Hepatocyte (in vitro differentiated cells): ENCODE measurements around the gene TSPEAR. TPM values are rescaled to one million over a fixed set of nuclear protein-coding genes. Genes with fewer than 3 reads are reported as not detected.

Experiments
- DNase-seq: peaks from one replicate; pipeline ENCODE4 v3.0.0-alpha.2; 2016; ENCODE audit warnings: low spot score
- H2AFZ ChIP-seq: fragments of 200-600 bp; sonication (generic); 2 replicates; pipeline ENCODE4 v1.6.0; 2016; ENCODE audit warnings: antibody characterized with exemption, mild to moderate bottlenecking
- H3K27ac ChIP-seq: fragments of 200-600 bp; sonication (generic); 2 replicates; pipeline ENCODE4 v1.5.1; 2016; ENCODE audit warnings: mild to moderate bottlenecking
- H3K27me3 ChIP-seq: fragments of 200-600 bp; sonication (generic); 2 replicates; pipeline ENCODE4 v1.6.1; 2016
- H3K36me3 ChIP-seq: fragments of 200-600 bp; sonication (generic); replicated peaks from 2 replicates; pipeline ENCODE4 v1.5.1; 2016; ENCODE audit warnings: low read depth; ENCODE audit not compliant: insufficient read depth
- H3K4me1 ChIP-seq: fragments of 200-600 bp; sonication (generic); 2 replicates; pipeline ENCODE4 v1.5.1; 2016; ENCODE audit warnings: mild to moderate bottlenecking, moderate library complexity; ENCODE audit not compliant: insufficient read depth
- H3K4me2 ChIP-seq: fragments of 200-600 bp; sonication (generic); 2 replicates; pipeline ENCODE4 v1.6.0; 2016
- H3K4me3 ChIP-seq: fragments of 200-600 bp; sonication (generic); 2 replicates; pipeline ENCODE4 v1.5.1; 2016; ENCODE audit warnings: mild to moderate bottlenecking
- H3K79me2 ChIP-seq: fragments of 200-600 bp; sonication (generic); 2 replicates; pipeline ENCODE4 v1.6.0; 2017; ENCODE audit warnings: mild to moderate bottlenecking
- H3K9me2 ChIP-seq: fragments of 200-600 bp; sonication (generic); replicated peaks from 2 replicates; pipeline ENCODE4 v1.6.0; 2017; ENCODE audit warnings: mild to moderate bottlenecking; ENCODE audit not compliant: insufficient read depth
- H3K9me3 ChIP-seq: fragments of 200-600 bp; sonication (generic); 2 replicates; pipeline ENCODE4 v1.5.1; 2016; ENCODE audit warnings: low read depth, mild to moderate bottlenecking
- H4K20me1 ChIP-seq: fragments of 200-600 bp; sonication (generic); 2 replicates; pipeline ENCODE4 v1.6.0; 2016; ENCODE audit warnings: mild to moderate bottlenecking; ENCODE audit not compliant: insufficient read depth, poor library complexity, severe bottlenecking
- EZH2 ChIP-seq: fragments of 200-600 bp; sonication (generic); IDR thresholded peaks from 2 replicates; pipeline ENCODE4 v1.6.1; 2016; ENCODE audit warnings: antibody characterized with exemption, mild to moderate bottlenecking, borderline replicate concordance
- EZH2phosphoT487 ChIP-seq: fragments of 200-600 bp; sonication (generic); IDR thresholded peaks from one replicate; pipeline ENCODE4 v1.6.1; 2018; ENCODE audit warnings: antibody characterized with exemption, mild to moderate bottlenecking, low read depth, moderate library complexity; ENCODE audit not compliant: unreplicated experiment, severe bottlenecking
- WGBS: methylation state at CpG from one replicate; pipeline ENCODE4 v1.1.6; 2016; ENCODE audit warnings: low lambda C conversion rate; ENCODE audit errors: missing lambda C conversion rate; 5-methylcytosine and 5-hydroxymethylcytosine counted together
- polyA plus RNA-seq: library from polyadenylated mRNA; unstranded; fragments of >200 nt; fragmentation: Nextera tagmentation; extraction: Ambion mirVana; gene quantifications from 2 replicates; pipeline ENCODE4 v1.2.1, GENCODE V29; 2016
- total RNA-seq: library from RNA; depleted of rRNA; stranded (reverse); fragments of >200 nt; gene quantifications from 2 replicates; pipeline ENCODE4 v1.2.3, GENCODE V29; 2014
- TF ChIP-seq, protein P1 (sequence below): fragments of 200-600 bp; sonication (generic); IDR thresholded peaks from 2 replicates; pipeline ENCODE4 v1.5.1; 2016; ENCODE audit warnings: antibody characterized with exemption, mild to moderate bottlenecking; ENCODE audit not compliant: poor library complexity

TSPEAR gene
- total and polyA plus RNA-seq, 2 experiments from 2014 or later = 0.35 TPM; not detected in 1

DNA sequence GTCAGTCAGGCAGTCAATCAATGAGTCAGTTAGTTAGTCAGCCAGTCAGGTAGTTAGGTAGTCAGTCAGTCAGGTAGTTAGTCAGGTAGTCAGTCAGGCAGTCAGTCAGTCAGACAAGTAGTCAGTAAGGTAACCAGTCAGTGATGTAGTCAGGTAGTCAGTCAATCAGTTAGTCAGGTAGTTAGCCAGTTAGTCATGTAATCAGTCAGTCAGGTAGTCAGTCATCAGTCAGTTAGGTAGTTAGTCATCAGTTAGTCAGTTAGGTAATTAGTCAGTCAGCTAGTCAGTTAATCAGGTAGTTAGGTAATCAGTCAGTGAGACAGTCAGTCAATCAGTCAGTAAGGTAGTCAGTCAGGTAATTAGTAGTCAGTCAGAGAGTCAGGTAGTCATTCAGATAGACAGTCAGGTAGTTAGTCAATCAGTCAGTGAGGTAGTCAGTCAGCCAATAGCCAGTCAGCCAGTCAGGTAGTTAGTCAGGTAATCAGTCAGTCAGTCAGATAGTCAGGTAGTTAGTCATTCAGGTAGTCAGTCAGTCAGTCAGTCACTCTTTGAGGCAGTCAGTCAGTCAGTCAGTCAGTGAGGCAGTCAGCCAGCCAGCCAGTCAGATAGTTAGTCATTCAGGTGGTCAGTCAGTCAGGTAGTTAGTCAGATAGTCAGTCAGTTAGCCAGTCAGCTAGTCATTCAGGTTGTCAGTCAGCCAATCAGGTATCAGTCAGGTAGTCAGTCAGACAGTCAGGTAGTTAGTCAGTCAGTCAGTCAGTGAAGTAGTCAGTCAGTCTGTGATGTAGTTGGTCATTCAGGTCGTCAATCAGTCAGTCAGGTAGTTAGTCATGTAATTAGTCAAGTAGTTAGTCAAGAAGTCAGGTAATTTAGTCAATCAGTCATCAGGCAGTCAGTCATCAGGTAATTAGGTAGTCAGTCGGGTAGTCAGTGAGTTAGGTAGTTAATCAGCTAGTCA, 186.7 kb downstream of the TSPEAR start:
- no peak overlapping the region for H2AFZ ChIP-seq
- H3K4me2 ChIP-seq = no peak overlapping the region
- no peaks in the 10 kb centered on the region for H3K36me3 ChIP-seq
- no peaks in the 10 kb centered on the region for H4K20me1 ChIP-seq
- no peaks in the 10 kb centered on the region for H3K27me3 ChIP-seq
- 76% methylated on average over 2 of the region's 2 CpGs for WGBS
- H3K9me2 ChIP-seq = no peaks in the 10 kb centered on the region
- H3K4me1 ChIP-seq = no peaks in the 10 kb centered on the region
- DNase-seq = no peak
- H3K9me3 ChIP-seq = no peaks in the 10 kb centered on the region
- no peaks in the 10 kb centered on the region for H3K79me2 ChIP-seq
- H3K4me3 ChIP-seq = no peak overlapping the region
- TF ChIP-seq, protein P1, sequence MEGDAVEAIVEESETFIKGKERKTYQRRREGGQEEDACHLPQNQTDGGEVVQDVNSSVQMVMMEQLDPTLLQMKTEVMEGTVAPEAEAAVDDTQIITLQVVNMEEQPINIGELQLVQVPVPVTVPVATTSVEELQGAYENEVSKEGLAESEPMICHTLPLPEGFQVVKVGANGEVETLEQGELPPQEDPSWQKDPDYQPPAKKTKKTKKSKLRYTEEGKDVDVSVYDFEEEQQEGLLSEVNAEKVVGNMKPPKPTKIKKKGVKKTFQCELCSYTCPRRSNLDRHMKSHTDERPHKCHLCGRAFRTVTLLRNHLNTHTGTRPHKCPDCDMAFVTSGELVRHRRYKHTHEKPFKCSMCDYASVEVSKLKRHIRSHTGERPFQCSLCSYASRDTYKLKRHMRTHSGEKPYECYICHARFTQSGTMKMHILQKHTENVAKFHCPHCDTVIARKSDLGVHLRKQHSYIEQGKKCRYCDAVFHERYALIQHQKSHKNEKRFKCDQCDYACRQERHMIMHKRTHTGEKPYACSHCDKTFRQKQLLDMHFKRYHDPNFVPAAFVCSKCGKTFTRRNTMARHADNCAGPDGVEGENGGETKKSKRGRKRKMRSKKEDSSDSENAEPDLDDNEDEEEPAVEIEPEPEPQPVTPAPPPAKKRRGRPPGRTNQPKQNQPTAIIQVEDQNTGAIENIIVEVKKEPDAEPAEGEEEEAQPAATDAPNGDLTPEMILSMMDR = no peak
- TF ChIP-seq EZH2 (no peak), EZH2phosphoT487 (no peak)
- H3K27ac ChIP-seq = no peak overlapping the region

DNA sequence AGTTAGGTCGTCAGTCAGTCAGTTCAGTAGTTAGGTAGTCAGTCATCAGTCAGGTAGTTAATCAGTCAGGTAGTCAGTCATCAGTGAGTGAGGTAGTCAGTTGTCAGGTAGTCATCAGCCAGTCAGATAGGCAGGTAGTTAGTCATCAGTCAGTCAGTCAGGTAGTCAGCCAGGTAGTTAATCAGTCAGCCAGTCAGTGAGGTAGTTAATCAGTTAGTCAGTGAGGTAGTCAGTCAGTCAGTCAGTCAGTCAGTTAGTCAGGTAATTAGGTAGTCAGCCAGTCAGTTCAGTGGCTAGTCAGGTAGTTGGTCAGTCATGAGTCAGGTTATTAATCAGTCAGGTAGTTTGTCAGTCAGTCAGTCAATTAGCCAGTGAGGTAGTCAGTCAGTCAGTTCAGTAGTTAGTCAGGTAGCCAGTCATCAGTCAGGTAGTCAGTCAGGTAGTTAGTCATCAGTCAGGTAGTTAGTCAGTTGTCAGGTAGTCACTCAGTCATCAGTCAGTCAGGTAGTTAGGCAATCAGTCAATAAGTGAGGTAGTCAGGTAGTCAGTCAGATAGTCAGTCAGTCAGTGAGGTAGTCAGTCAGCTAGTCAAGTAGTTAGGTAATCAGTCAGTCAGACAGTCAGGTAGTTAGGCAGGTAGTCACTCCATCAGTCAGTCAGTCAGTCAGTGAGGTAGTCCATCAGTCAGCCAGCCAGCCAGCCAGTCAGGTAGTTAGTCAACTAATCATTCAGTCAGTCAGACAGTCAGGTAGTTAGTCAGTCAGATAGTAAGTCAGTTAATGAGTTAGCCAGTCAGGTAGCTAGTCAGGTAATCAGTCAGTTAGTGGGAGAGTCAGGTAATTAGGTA, 187.6 kb downstream of the TSPEAR start:
- WGBS = 88% methylated on average over 1 of the region's 1 CpG
- no peaks in the 10 kb centered on the region for H3K27me3 ChIP-seq

GRCh38 chr21:44522753-44523204, 188.6 kb downstream of the TSPEAR start:
- H3K36me3 ChIP-seq = no peaks in the 10 kb centered on the region
- no peak overlapping the region for H2AFZ ChIP-seq
- no peaks in the 10 kb centered on the region for H3K79me2 ChIP-seq
- no peaks in the 10 kb centered on the region for H3K9me3 ChIP-seq
- WGBS = 77% methylated on average over 1 of the region's 1 CpG
- no peak overlapping the region for H3K27ac ChIP-seq
- no peaks in the 10 kb centered on the region for H4K20me1 ChIP-seq
- H3K4me1 ChIP-seq = no peaks in the 10 kb centered on the region
- H3K9me2 ChIP-seq = no peaks in the 10 kb centered on the region
- no peaks in the 10 kb centered on the region for H3K27me3 ChIP-seq
- H3K4me3 ChIP-seq = no peak overlapping the region
- H3K4me2 ChIP-seq = no peak overlapping the region
- DNase-seq = no peak
- no peak for TF ChIP-seq EZH2
- TF ChIP-seq EZH2phosphoT487 = no peak
- TF ChIP-seq, protein P1 = no peak

More for the DNA sequence above, 187.6 kb downstream of the TSPEAR start:
- no peaks in the 10 kb centered on the region for H4K20me1 ChIP-seq
- no peak overlapping the region for H2AFZ ChIP-seq
- H3K36me3 ChIP-seq = no peaks in the 10 kb centered on the region
- no peaks in the 10 kb centered on the region for H3K9me3 ChIP-seq
- DNase-seq = no peak
- no peak overlapping the region for H3K4me3 ChIP-seq
- H3K4me1 ChIP-seq = no peaks in the 10 kb centered on the region
- TF ChIP-seq, protein P1 = no peak
- no peak for TF ChIP-seq EZH2
- H3K79me2 ChIP-seq = no peaks in the 10 kb centered on the region
- H3K9me2 ChIP-seq = no peaks in the 10 kb centered on the region
- H3K27ac ChIP-seq = no peak overlapping the region
- H3K4me2 ChIP-seq = no peak overlapping the region
